ENCODE results near the gene VPS29. TPM values are rescaled to one million over a fixed set of nuclear protein-coding genes. Genes with fewer than 3 reads are reported as not detected.
"Not testable (repeated sequence)": the region's sequence is repeated elsewhere in the genome, so short reads cannot be mapped to it uniquely, and the experiment has no call there.

The VPS29 gene
- total RNA-seq, 4 donors from 2014 or later = 82.5 to 195 (median 100) TPM

DNA sequence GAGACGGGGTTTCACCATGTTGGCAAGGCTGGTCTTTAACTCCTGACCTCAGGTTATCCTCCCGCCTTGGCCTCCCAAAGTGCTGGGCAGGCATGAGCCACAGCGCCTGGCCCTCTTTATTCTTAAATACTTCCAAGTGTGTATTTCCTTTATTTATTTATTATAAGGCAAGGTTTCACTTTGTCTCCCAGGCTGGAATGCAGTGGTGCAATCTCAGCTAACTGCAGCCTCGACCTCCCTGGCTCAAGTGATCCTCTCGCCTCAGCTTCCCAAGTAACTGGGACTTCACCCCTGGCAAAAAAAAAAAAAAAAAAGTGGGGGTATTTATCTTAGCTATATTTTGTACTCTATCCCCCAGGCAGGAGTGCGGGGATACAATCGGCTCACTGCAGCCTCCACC is 26.5 kb downstream of the VPS29 start:
- Histone ChIP-seq H3K4me3 (no peak overlapping the region), H3K27me3 (no peaks in the 10 kb centered on the region), H3K36me3 (no peaks in the 10 kb centered on the region), H3K9me3 (no peaks in the 10 kb centered on the region), H3K4me1 (no peaks in the 10 kb centered on the region), H3K27ac (no peak overlapping the region)
- intact Hi-C loops (cut with DNase I; ENCODE audit: low total_unique reads) = no loop called here
- DNase-seq = no peak
- no peak for TF ChIP-seq POLR2A (IDR thresholded peaks at IDR 0.05)
- no peak for TF ChIP-seq CTCF (IDR thresholded peaks at IDR 0.05)

DNA sequence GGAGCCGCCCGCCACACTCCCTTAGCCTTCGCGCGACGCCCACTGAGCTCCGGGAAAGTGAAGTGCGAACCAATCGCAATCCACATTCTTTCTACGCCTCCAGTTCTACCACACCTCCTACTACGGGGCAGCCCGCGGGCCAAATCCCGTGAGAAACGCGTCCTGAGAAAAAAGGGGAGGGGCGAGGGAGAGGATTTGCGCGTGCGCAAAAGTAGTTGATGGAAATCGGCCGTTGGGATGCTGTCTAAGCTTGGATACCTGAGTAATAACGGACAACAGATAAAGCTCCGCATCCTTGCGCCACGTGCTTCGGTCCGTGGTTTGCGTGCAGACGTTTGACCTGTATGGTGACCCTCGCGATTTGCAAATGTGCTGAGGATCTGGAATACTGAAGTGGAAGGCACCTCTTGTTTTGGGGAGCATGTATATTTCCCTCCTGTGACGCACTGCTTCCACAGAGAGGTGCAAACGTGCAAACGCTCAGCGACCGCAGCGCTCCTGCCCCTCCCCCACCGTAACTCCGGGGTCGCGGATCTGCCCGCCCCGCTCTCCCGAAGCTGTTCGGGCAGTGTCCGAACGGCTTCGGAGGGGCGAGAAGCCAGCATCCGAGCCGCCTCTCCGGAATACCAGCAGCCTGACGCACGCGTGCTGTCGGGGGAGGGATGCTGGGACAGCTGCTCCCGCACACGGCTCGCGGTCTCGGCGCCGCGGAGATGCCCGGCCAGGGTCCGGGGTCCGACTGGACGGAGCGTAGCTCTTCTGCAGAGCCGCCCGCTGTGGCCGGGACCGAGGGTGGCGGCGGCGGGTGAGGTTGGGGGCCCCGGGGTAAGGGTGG is 33.5 kb downstream of the VPS29 start, which contains the start of the genes FAM216A and GPN3:
Gene FAM216A (plus strand): TSS at position 632 of the 835 bp plus-strand sequence. CDS start 31 bp downstream, at position 663.
Gene GPN3 (minus strand): TSS at position 44 of the 835 bp plus-strand sequence. CDS start 54 bp downstream, outside the sequence.
- H3K36me3 ChIP-seq = no peaks in the 10 kb centered on the region
- H3K9me3 ChIP-seq = no peaks in the 10 kb centered on the region
- peak within 1 kb of the TSS; percentile 81 to 85 for H3K4me3 ChIP-seq
- DNase-seq = peak; percentile 96 to 97
- TF ChIP-seq POLR2A (IDR thresholded peaks at IDR 0.05) = peak; percentile 62 to 86
- TF ChIP-seq CTCF (IDR thresholded peaks at IDR 0.05) = peak in 2 of 4 experiments; percentile 5 to 35
- peak within 1 kb of the TSS; percentile 97 to 99 for H3K27ac ChIP-seq
- no peaks in the 10 kb centered on the region for H3K27me3 ChIP-seq
- peaks cover 9 to 15% of the 10 kb centered on the region in 2 donors for H3K4me1 ChIP-seq
- intact Hi-C loops (cut with DNase I; ENCODE audit: low total_unique reads) = no loop called here

DNA sequence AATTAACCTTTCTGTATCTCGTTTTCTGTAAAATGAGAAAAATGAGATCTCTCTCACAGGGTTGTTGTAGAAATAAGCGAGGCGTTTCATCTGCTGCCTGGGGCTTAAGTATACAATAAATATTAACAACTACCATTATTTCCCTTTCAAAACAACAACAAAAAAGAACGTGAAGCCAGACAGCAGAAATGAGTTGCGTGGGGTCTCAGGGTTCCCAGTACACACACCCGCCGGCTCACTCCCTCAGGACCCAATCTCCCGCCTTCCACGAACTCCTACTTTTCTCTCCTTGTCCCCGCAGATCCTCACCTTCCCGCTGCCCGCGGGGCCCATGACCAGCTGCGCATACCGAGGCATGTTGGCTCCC is 34.1 kb downstream of the VPS29 start:
- peaks cover 9 to 15% of the 10 kb centered on the region in 2 donors for H3K4me1 ChIP-seq
- H3K27me3 ChIP-seq = no peaks in the 10 kb centered on the region
- peak overlapping the region; percentile 81 to 85 for H3K4me3 ChIP-seq
- DNase-seq = no peak
- H3K27ac ChIP-seq = peak overlapping the region; percentile 97 to 99
- H3K9me3 ChIP-seq = no peaks in the 10 kb centered on the region
- intact Hi-C loops (cut with DNase I; ENCODE audit: low total_unique reads) = no loop called here
- no peaks in the 10 kb centered on the region for H3K36me3 ChIP-seq
- TF ChIP-seq CTCF (IDR thresholded peaks at IDR 0.05) (no peak), POLR2A (IDR thresholded peaks at IDR 0.05) (no peak)

GRCh38 chr12:110466791-110467190 is 35.1 kb downstream of the VPS29 start:
- intact Hi-C loops (cut with DNase I; ENCODE audit: low total_unique reads) = no loop called here
- Histone ChIP-seq H3K9me3 (no peaks in the 10 kb centered on the region), H3K36me3 (no peaks in the 10 kb centered on the region), H3K27ac (no peak overlapping the region), H3K4me1 (peaks cover 9 to 15% of the 10 kb centered on the region in 2 donors), H3K27me3 (no peaks in the 10 kb centered on the region), H3K4me3 (peak overlapping the region in 1 of 2 donors; percentile 85)
- TF ChIP-seq POLR2A (IDR thresholded peaks at IDR 0.05) = no peak
- no peak for TF ChIP-seq CTCF (IDR thresholded peaks at IDR 0.05)
- no peak for DNase-seq

- H3K9me3 ChIP-seq; H3K27ac ChIP-seq; H3K36me3 ChIP-seq; DNase-seq; H3K27me3 ChIP-seq; intact Hi-C loops (cut with DNase I; ENCODE audit: low total_unique reads); H3K4me3 ChIP-seq: not testable (repeated sequence)
- H3K4me1 ChIP-seq = peaks cover 9 to 15% of the 10 kb centered on the region in 2 donors
Observed at GRCh38 chr12:110465765-110466164, 36.1 kb downstream of the VPS29 start.

All from uterus (tissue), 4 donors.